Gastrocnemius medialis (tissue), 4 donors: ENCODE measurements around the gene GALNT13. TPM values are rescaled to one million over a fixed set of nuclear protein-coding genes. Genes with fewer than 3 reads are reported as not detected.

Experiments used
- ATAC-seq, 2 donors: fragments of 150-250 bp; one replicate each; pipeline ENCODE4 v1.9.1; 2016
- DNase-seq, 2 donors: peaks; one replicate each; pipeline ENCODE4 v3.0.0-alpha.2; 2019
- H3K27ac ChIP-seq, 4 donors: fragments of 200-600 bp; sonication (generic); 1 replicate in 1 of 4; 2 replicates in 3 of 4; pipeline ENCODE4 v1.5.1; 2016 to 2018; ENCODE audit warnings: mild to moderate bottlenecking in 2 of 4, moderate library complexity in 1 of 4
- H3K27me3 ChIP-seq, 3 donors: fragments of 200-600 bp; sonication (generic) in 2 of 3; 1 replicate in 1 of 3; 2 replicates in 2 of 3; pipeline versions ENCODE4 v1.5.1 to v1.6.0; 2016 to 2019; ENCODE audit warnings: mild to moderate bottlenecking in 1 of 3, moderate library complexity in 1 of 3
- H3K36me3 ChIP-seq, 2 donors: fragments of 200-600 bp; sonication (generic) in 1 of 2; one replicate each; pipeline ENCODE4 v1.5.1; 2017 to 2018
- H3K4me1 ChIP-seq, 2 donors: fragments of 200-600 bp; sonication (generic) in 1 of 2; one replicate each; pipeline ENCODE4 v1.5.1; 2016 to 2017; ENCODE audit warnings: mild to moderate bottlenecking in 2 of 2
- H3K4me3 ChIP-seq, 4 donors: fragments of 200-600 bp; sonication (generic) in 3 of 4; 1 replicate in 1 of 4; 2 replicates in 3 of 4; pipeline ENCODE4 v1.5.1; 2016 to 2019; ENCODE audit warnings: mild to moderate bottlenecking in 2 of 4
- H3K9me3 ChIP-seq, 3 donors: fragments of 200-600 bp; sonication (generic) in 2 of 3; 1 replicate in 1 of 3; 2 replicates in 2 of 3; pipeline ENCODE4 v1.5.1; 2016 to 2019
- CTCF ChIP-seq, 5 experiments: fragments of 450-650 bp in 3 of 5; fragments of 200-600 bp in 2 of 5; sonication (generic) in 2 of 5; IDR thresholded peaks in 4 of 5; conservative IDR thresholded peaks in 1 of 5; 1 replicate in 4 of 5; 2 replicates in 1 of 5; pipeline ENCODE4 v1.5.1; 2016 to 2019; ENCODE audit warnings: antibody characterized with exemption in 5 of 5, mild to moderate bottlenecking in 3 of 5, moderate library complexity in 3 of 5
- POLR2A ChIP-seq, 2 donors: fragments of 450-650 bp; IDR thresholded peaks; one replicate each; pipeline ENCODE4 v1.6.1; 2017; ENCODE audit warnings: antibody characterized with exemption in 2 of 2, mild to moderate bottlenecking in 2 of 2, moderate library complexity in 2 of 2
- in situ Hi-C, 4 donors: fragments of 200-750 bp; cut with MboI; loops; one replicate each; pipeline versions ENCODE4 v1.15.0 to v1.8.0; 2017; ENCODE audit warnings: low sequenced_read_pairs in 4 of 4
- intact Hi-C: fragments of 100-400 bp; cut with DNase I; formaldehyde crosslinking; loops from one replicate; pipeline ENCODE4 v1.15.1; 2023; ENCODE audit warnings: low total_unique reads
- total RNA-seq, 4 donors: library from RNA; depleted of rRNA; stranded (reverse); fragments of >200 nt; gene quantifications; one replicate each; pipeline versions ENCODE4 v1.1.0 to v1.2.3, GENCODE V29; 2016

The GALNT13 gene
- total RNA-seq, 4 donors from 2014 or later, result 0.10 TPM; not detected in 3

- intact Hi-C loops (no loop called here), in situ Hi-C loops (no loop called here)
- Histone ChIP-seq H3K9me3 (no peaks in the 10 kb centered on the region), H3K27ac (no peak overlapping the region), H3K27me3 (no peaks in the 10 kb centered on the region), H3K36me3 (no peaks in the 10 kb centered on the region), H3K4me1 (no peaks in the 10 kb centered on the region), H3K4me3 (no peak overlapping the region)
- TF ChIP-seq CTCF (IDR thresholded peaks at IDR 0.05 in 4 of 5, conservative IDR thresholded peaks at IDR 0.05 in 1 of 5) (no peak), POLR2A (IDR thresholded peaks at IDR 0.05) (no peak)
- DNase-seq (no peak), ATAC-seq (no peak)
Observed at GRCh38 chr2:154233231-154233630, 361.5 kb downstream of the GALNT13 start.

- H3K4me3 ChIP-seq, result no peak overlapping the region
- no peaks in the 10 kb centered on the region for H3K9me3 ChIP-seq
- ATAC-seq (no peak), DNase-seq (no peak)
- H3K27ac ChIP-seq, result no peak overlapping the region
- intact Hi-C loops, result no loop called here
- H3K36me3 ChIP-seq, result no peaks in the 10 kb centered on the region
- no peaks in the 10 kb centered on the region for H3K27me3 ChIP-seq
- H3K4me1 ChIP-seq, result no peaks in the 10 kb centered on the region
- no peak for TF ChIP-seq POLR2A (IDR thresholded peaks at IDR 0.05)
- no peak for TF ChIP-seq CTCF (IDR thresholded peaks at IDR 0.05 in 4 of 5, conservative IDR thresholded peaks at IDR 0.05 in 1 of 5)
- in situ Hi-C loops, result no loop called here
Observed at GRCh38 chr2:154238252-154238651, 366.5 kb downstream of the GALNT13 start.

DNA sequence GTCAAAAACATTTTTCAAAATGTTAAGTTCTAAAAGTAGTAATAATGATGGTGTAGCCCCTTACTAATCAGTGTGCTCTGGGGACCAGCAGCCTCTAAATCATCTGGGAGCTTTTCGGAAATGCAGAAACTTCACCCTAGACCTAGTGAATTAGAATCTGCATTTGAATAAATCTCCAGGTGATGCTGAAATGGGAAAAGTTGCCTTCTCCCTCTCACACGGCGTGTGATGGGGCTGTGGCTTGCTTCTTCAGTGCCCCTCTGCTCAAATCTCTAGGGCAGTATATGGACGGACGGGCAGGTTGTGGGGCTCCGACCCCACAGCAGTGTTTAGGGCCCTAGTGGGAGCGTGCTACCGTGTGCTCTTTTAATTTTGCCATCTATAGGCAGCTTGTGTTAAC is 368.6 kb downstream of the GALNT13 start:
- Histone ChIP-seq H3K36me3 (no peaks in the 10 kb centered on the region), H3K9me3 (no peaks in the 10 kb centered on the region), H3K4me1 (no peaks in the 10 kb centered on the region), H3K27ac (no peak overlapping the region), H3K27me3 (no peaks in the 10 kb centered on the region), H3K4me3 (no peak overlapping the region)
- in situ Hi-C loops, result no loop called here
- TF ChIP-seq POLR2A (IDR thresholded peaks at IDR 0.05), result no peak
- TF ChIP-seq CTCF (IDR thresholded peaks at IDR 0.05 in 4 of 5, conservative IDR thresholded peaks at IDR 0.05 in 1 of 5), result no peak
- intact Hi-C loops, result no loop called here
- ATAC-seq (no peak), DNase-seq (no peak)

DNA sequence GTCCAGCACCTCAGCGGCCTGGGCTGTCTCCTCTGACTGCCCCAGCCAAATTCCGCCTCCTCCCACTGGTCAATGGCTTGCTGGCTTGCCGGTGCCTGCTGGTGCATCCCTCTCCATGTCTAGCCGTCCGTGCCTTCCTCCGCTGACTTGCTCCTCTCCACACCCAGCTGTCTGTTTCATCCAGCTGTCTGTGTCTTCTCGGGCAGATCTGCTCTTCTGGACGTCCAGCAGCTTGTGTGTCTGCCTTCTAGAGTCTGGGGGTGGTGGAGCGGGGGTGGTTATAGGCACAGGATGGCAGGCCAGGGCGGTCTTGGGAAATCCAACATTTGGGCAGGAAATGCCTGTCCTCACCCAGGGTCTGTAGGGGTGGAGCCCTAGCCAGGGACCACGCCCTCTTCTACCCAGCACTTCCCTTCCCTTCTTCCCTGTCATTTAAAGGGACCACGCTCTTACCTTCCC is 369.2 kb downstream of the GALNT13 start:
- intact Hi-C loops, result no loop called here
- no peak overlapping the region for H3K4me3 ChIP-seq
- no peaks in the 10 kb centered on the region for H3K27me3 ChIP-seq
- no peak for ATAC-seq
- in situ Hi-C loops, result no loop called here
- no peak for TF ChIP-seq POLR2A (IDR thresholded peaks at IDR 0.05)
- no peak for TF ChIP-seq CTCF (IDR thresholded peaks at IDR 0.05 in 4 of 5, conservative IDR thresholded peaks at IDR 0.05 in 1 of 5)
- no peak overlapping the region for H3K27ac ChIP-seq
- H3K9me3 ChIP-seq, result no peaks in the 10 kb centered on the region
- no peaks in the 10 kb centered on the region for H3K4me1 ChIP-seq
- DNase-seq, result no peak
- H3K36me3 ChIP-seq, result no peaks in the 10 kb centered on the region

GRCh38 chr2:154242687-154243086 is 371.0 kb downstream of the GALNT13 start:
- no peaks in the 10 kb centered on the region for H3K36me3 ChIP-seq
- in situ Hi-C loops, result no loop called here
- no peak overlapping the region for H3K27ac ChIP-seq
- no peaks in the 10 kb centered on the region for H3K9me3 ChIP-seq
- intact Hi-C loops, result no loop called here
- ATAC-seq (no peak), DNase-seq (no peak)
- H3K4me1 ChIP-seq, result no peaks in the 10 kb centered on the region
- no peak overlapping the region for H3K4me3 ChIP-seq
- TF ChIP-seq CTCF (IDR thresholded peaks at IDR 0.05 in 4 of 5, conservative IDR thresholded peaks at IDR 0.05 in 1 of 5) (no peak), POLR2A (IDR thresholded peaks at IDR 0.05) (no peak)
- no peaks in the 10 kb centered on the region for H3K27me3 ChIP-seq
